OCI-LY3 (cell line): ENCODE measurements around the gene PLTP.
"Not testable (repeated sequence)": the region's sequence is repeated elsewhere in the genome, so short reads cannot be mapped to it uniquely, and the experiment has no call there.

Source experiments
- H2AFZ ChIP-seq: fragments of 200-600, 300-600 bp; shearing (Covaris generic); 2 replicates; pipeline ENCODE4 v1.6.0; 2014; ENCODE audit warnings: antibody characterized with exemption, low read depth, low read length
- H3K27ac ChIP-seq: fragments of 200-600, 300-600 bp; sonication (generic); 2 replicates; pipeline ENCODE4 v1.5.1; 2014; ENCODE audit warnings: mild to moderate bottlenecking, low read length, moderate library complexity, mixed read lengths
- H3K27me3 ChIP-seq: fragments of 200-600, 300-600 bp; sonication (generic); 2 replicates; pipeline ENCODE4 v1.6.1; 2014; ENCODE audit warnings: low read depth, low read length, mixed read lengths
- H3K36me3 ChIP-seq: fragments of 200-600, 300-600 bp; sonication (generic); replicated peaks from 2 replicates; pipeline ENCODE3; 2014; ENCODE audit warnings: low read depth, low read length, mixed read lengths
- H3K4me1 ChIP-seq: fragments of 300-600, 200-600 bp; sonication (generic); 2 replicates; pipeline ENCODE4 v1.6.1; 2014; ENCODE audit warnings: low read length, mixed read lengths
- H3K4me2 ChIP-seq: fragments of 200-600, 300-600 bp; sonication (generic); 2 replicates; pipeline ENCODE4 v1.6.1; 2014; ENCODE audit warnings: low read length, mixed read lengths
- H3K4me3 ChIP-seq: fragments of 300-600, 200-600 bp; sonication (generic); 2 replicates; pipeline ENCODE4 v1.5.1; 2014; ENCODE audit warnings: antibody characterized with exemption, mild to moderate bottlenecking, low read length, moderate library complexity
- H3K79me2 ChIP-seq: fragments of 300-600, 200-600 bp; shearing (Covaris generic); 2 replicates; pipeline ENCODE4 v1.6.1; 2014; ENCODE audit warnings: mild to moderate bottlenecking, low read length, mixed read lengths
- H3K9ac ChIP-seq: fragments of 300-600, 200-600 bp; shearing (Covaris generic); 2 replicates; pipeline ENCODE4 v1.6.0; 2014; ENCODE audit warnings: mild to moderate bottlenecking, low read length, moderate library complexity
- H3K9me3 ChIP-seq: fragments of 200-600, 300-600 bp; shearing (Covaris generic); 2 replicates; pipeline ENCODE4 v1.6.1; 2014; ENCODE audit warnings: low read length, mixed read lengths; ENCODE audit not compliant: insufficient read depth
- H4K20me1 ChIP-seq: fragments of 200-600, 300-600 bp; sonication (generic); 2 replicates; pipeline ENCODE4 v1.6.1; 2016; ENCODE audit warnings: low read length, mixed read lengths; ENCODE audit not compliant: insufficient read depth
- CTCF ChIP-seq: fragments of 200-600, 300-600 bp; sonication (generic); IDR thresholded peaks from 2 replicates; pipeline ENCODE4 v1.5.1; 2014; ENCODE audit warnings: antibody characterized with exemption, low read length, low read depth
- EZH2phosphoT487 ChIP-seq: fragments of 200-600 bp; shearing (Covaris generic); IDR thresholded peaks from 2 replicates; pipeline ENCODE4 v1.6.1; 2018; ENCODE audit warnings: antibody characterized with exemption, mixed run types, low read depth

The PLTP gene

GRCh38 chr20:45958593-45958992, 46.6 kb upstream of the PLTP start:
- Histone ChIP-seq H3K79me2 (no peaks in the 10 kb centered on the region), H2AFZ (no peak overlapping the region), H3K27me3 (no peaks in the 10 kb centered on the region), H3K4me2 (no peak overlapping the region), H3K9me3 (no peaks in the 10 kb centered on the region), H3K27ac (no peak overlapping the region), H3K4me1 (peaks cover 36% of the 10 kb centered on the region), H3K36me3 (peaks cover 72% of the 10 kb centered on the region), H4K20me1 (peaks cover 15% of the 10 kb centered on the region; the same call in 1 of the 2 replicates), H3K4me3 (no peak overlapping the region), H3K9ac (no peak overlapping the region)
- no peak for TF ChIP-seq CTCF

DNA sequence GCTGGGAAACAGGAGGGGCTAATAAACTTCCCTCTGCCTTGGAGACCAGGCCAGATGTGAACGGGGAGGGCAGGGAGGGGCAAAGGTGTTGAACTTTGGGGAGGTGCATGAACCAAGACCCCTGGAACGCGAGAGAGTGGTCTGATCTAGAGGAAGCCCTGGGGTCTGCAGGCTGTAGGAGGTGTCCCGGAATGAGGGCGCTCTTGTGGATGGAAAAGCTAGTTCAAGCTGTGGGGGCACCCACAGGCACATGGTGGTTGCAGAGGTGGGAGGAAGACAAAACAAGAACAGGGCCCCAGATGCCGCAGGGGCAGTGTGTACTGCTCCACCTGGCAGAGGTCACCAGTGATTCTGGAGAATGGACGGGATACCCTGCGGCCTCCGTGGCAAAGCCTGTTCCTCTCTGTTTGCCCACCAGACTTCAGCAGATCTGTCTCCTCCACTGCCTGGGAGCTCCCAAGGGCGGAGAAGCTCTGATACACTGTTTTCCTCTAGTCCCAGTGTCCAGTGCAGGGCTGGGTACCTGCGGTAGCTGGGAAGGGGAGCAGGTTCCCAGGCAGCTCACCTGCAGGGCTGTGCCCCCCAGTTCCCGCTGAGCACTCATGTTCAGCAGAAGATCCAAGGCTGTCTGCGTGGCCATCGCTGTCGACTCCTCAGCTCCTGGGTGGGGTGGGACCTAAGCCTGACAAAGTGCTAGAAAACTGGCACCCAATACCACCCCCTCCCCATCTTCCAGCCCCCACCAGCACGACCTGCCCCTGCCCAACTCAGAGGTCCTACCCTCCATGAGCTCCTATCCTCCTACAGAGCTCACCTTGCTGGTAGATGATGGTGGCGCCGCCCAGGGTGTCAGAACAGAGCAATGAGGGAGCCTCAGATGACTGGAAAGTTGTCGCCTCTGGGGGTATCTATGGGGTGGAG, 45.3 kb upstream of the PLTP start:
- H3K36me3 ChIP-seq = peaks cover 77% of the 10 kb centered on the region

GRCh38 chr20:45956326-45956725, 44.4 kb upstream of the PLTP start:
- Histone ChIP-seq H4K20me1 (peaks cover 12% of the 10 kb centered on the region; the same call in 1 of the 2 replicates), H3K36me3 (peaks cover 77% of the 10 kb centered on the region), H3K4me1 (peaks cover 19% of the 10 kb centered on the region)
- H3K27me3 ChIP-seq, H3K27ac ChIP-seq, H3K4me2 ChIP-seq, H3K9me3 ChIP-seq, H3K9ac ChIP-seq, H3K79me2 ChIP-seq, H3K4me3 ChIP-seq, H2AFZ ChIP-seq: not testable (repeated sequence)

More for the DNA sequence above, 45.3 kb upstream of the PLTP start:
- TF ChIP-seq CTCF = no peak
- no peak for TF ChIP-seq EZH2phosphoT487
- Histone ChIP-seq H3K79me2 (no peaks in the 10 kb centered on the region), H3K4me3 (no peak overlapping the region), H4K20me1 (peaks cover 12% of the 10 kb centered on the region; the same call in 1 of the 2 replicates), H2AFZ (no peak overlapping the region), H3K4me2 (no peak overlapping the region), H3K4me1 (peaks cover 26% of the 10 kb centered on the region), H3K27ac (no peak overlapping the region), H3K27me3 (no peaks in the 10 kb centered on the region), H3K9me3 (no peaks in the 10 kb centered on the region), H3K9ac (no peak overlapping the region)

GRCh38 chr20:45953672-45954071, 41.7 kb upstream of the PLTP start:
- Histone ChIP-seq H3K79me2 (no peaks in the 10 kb centered on the region), H3K4me3 (no peak overlapping the region), H3K9me3 (no peaks in the 10 kb centered on the region), H3K27ac (no peak overlapping the region), H2AFZ (no peak overlapping the region), H3K27me3 (no peaks in the 10 kb centered on the region), H3K4me1 (no peaks in the 10 kb centered on the region), H3K36me3 (peaks cover 74% of the 10 kb centered on the region), H4K20me1 (0 out of 2 replicates have a peak, but pooled peaks cover 4% of the 10 kb centered on the region), H3K4me2 (no peak overlapping the region), H3K9ac (no peak overlapping the region)
- TF ChIP-seq CTCF = no peak
- no peak for TF ChIP-seq EZH2phosphoT487
